Right atrium auricular region (tissue), 2 donors: ENCODE results near the gene ZFYVE1. TPM values are rescaled to one million over a fixed set of nuclear protein-coding genes. Genes with fewer than 3 reads are reported as not detected.

Experiments
- DNase-seq: peaks from one replicate; pipeline ENCODE4 v3.0.0-alpha.2; 2019; ENCODE audit warnings: low spot score
- H3K27ac ChIP-seq, 2 donors: fragments of 200-600 bp; sonication (generic); 1 replicate in 1 of 2; 2 replicates in 1 of 2; pipeline ENCODE4 v1.5.1; 2016 to 2019
- H3K27me3 ChIP-seq, 2 donors: fragments of 200-600 bp; sonication (generic); one replicate each; pipeline versions ENCODE4 v1.5.1 to v1.6.0; 2017 to 2019
- H3K36me3 ChIP-seq: fragments of 200-600 bp; sonication (generic); one replicate; pipeline ENCODE4 v1.5.1; 2016
- H3K4me1 ChIP-seq, 2 donors: fragments of 200-600 bp; sonication (generic); one replicate each; pipeline versions ENCODE4 v1.5.1 to v1.6.0; 2017 to 2019
- H3K4me3 ChIP-seq, 2 donors: fragments of 200-600 bp; sonication (generic); 1 replicate in 1 of 2; 2 replicates in 1 of 2; pipeline ENCODE4 v1.5.1; 2017 to 2019; ENCODE audit warnings: mild to moderate bottlenecking in 1 of 2, moderate library complexity in 1 of 2
- H3K9me3 ChIP-seq, 2 donors: fragments of 200-600 bp; sonication (generic); one replicate each; pipeline ENCODE4 v1.5.1; 2019
- CTCF ChIP-seq, 2 donors: fragments of 200-600 bp; sonication (generic); IDR thresholded peaks; one replicate each; pipeline ENCODE4 v1.5.1; 2019; ENCODE audit warnings: antibody characterized with exemption in 2 of 2
- total RNA-seq, 2 donors: library from RNA; depleted of rRNA; stranded (reverse); fragments of >200 nt; gene quantifications; one replicate each; pipeline ENCODE4 v1.1.0, GENCODE V29; 2016

Gene ZFYVE1
- total RNA-seq, 2 donors from 2014 or later = 9.8 to 12.6 TPM

- H3K27me3 ChIP-seq = no peaks in the 10 kb centered on the region
- no peak overlapping the region for H3K4me3 ChIP-seq
- H3K9me3 ChIP-seq = no peaks in the 10 kb centered on the region
- peaks cover 17% of the 10 kb centered on the region for H3K36me3 ChIP-seq
- no peaks in the 10 kb centered on the region for H3K4me1 ChIP-seq
- H3K27ac ChIP-seq = no peak overlapping the region
- DNase-seq = no peak
- TF ChIP-seq CTCF (IDR thresholded peaks at IDR 0.05) = no peak
Observed at GRCh38 chr14:72946491-72946890, 80.4 kb downstream of the ZFYVE1 start.

GRCh38 chr14:72945356-72946027 lies 81.4 kb downstream of the ZFYVE1 start:
- H3K9me3 ChIP-seq = no peaks in the 10 kb centered on the region
- H3K4me1 ChIP-seq = no peaks in the 10 kb centered on the region
- H3K4me3 ChIP-seq = no peak overlapping the region
- no peak overlapping the region for H3K27ac ChIP-seq
- no peak for TF ChIP-seq CTCF (IDR thresholded peaks at IDR 0.05)
- no peaks in the 10 kb centered on the region for H3K27me3 ChIP-seq
- no peak for DNase-seq
- H3K36me3 ChIP-seq = peaks cover 24% of the 10 kb centered on the region

GRCh38 chr14:72943876-72944430 lies 83.0 kb downstream of the ZFYVE1 start:
- DNase-seq = no peak
- H3K36me3 ChIP-seq = peaks cover 37% of the 10 kb centered on the region
- TF ChIP-seq CTCF (IDR thresholded peaks at IDR 0.05) = no peak

GRCh38 chr14:72942934-72943333 lies 84.0 kb downstream of the ZFYVE1 start:
- no peaks in the 10 kb centered on the region for H3K9me3 ChIP-seq
- H3K4me3 ChIP-seq = no peak overlapping the region
- no peak overlapping the region for H3K27ac ChIP-seq
- no peak for DNase-seq
- H3K36me3 ChIP-seq = peaks cover 45% of the 10 kb centered on the region
- H3K27me3 ChIP-seq = no peaks in the 10 kb centered on the region
- no peak for TF ChIP-seq CTCF (IDR thresholded peaks at IDR 0.05)
- no peaks in the 10 kb centered on the region for H3K4me1 ChIP-seq

More at GRCh38 chr14:72943876-72944430, 83.0 kb downstream of the ZFYVE1 start:
- H3K4me1 ChIP-seq = no peaks in the 10 kb centered on the region
- H3K9me3 ChIP-seq = no peaks in the 10 kb centered on the region
- no peak overlapping the region for H3K27ac ChIP-seq
- H3K27me3 ChIP-seq = no peaks in the 10 kb centered on the region
- H3K4me3 ChIP-seq = no peak overlapping the region

GRCh38 chr14:72941286-72941985 lies 85.5 kb downstream of the ZFYVE1 start:
- H3K9me3 ChIP-seq = no peaks in the 10 kb centered on the region
- H3K27ac ChIP-seq = no peak overlapping the region
- no peak for DNase-seq
- no peaks in the 10 kb centered on the region for H3K27me3 ChIP-seq
- no peaks in the 10 kb centered on the region for H3K4me1 ChIP-seq
- TF ChIP-seq CTCF (IDR thresholded peaks at IDR 0.05) = no peak
- no peak overlapping the region for H3K4me3 ChIP-seq
- H3K36me3 ChIP-seq = peaks cover 46% of the 10 kb centered on the region
